ENCODE data around the gene LZTS2.

The LZTS2 gene

GRCh38 chr10:101035916-101036702 lies 36.5 kb downstream of the LZTS2 start:
- DNase-seq: no peak
- ChIA-PET CTCF (interaction anchor here (1.8 to 45.1 kb wide), 3 partner anchors 18 to 106 kb away, joined by 7 to 1574 read pairs (median 12); partner anchors contain the start of gene KAZALD1), POLR2A (no interaction called here)
- Histone ChIP-seq H3K27me3 (replicated peaks in 2 of 5; ENCODE audit: control insufficient read depth in 4 of 5, insufficient read depth in 5 of 5, low read length in 4 of 5) (no peaks in the 10 kb centered on the region), H3K9me3 (ENCODE audit: control extremely low read depth in 1 of 5, control insufficient read depth in 4 of 5, insufficient read depth in 2 of 5, low read depth in 1 of 5, low read length in 4 of 5) (no peaks in the 10 kb centered on the region), H3K36me3 (ENCODE audit: control insufficient read depth in 4 of 4, insufficient read depth in 4 of 4, low read length in 3 of 4) (peaks cover 8 to 56% (median 26%) of the 10 kb centered on the region in 4 experiments), H3K27ac (ENCODE audit: insufficient read depth in 1 of 2, low read depth in 1 of 2, low read length in 2 of 2, poor library complexity in 1 of 2, severe bottlenecking in 2 of 2) (no peak overlapping the region), H3K4me3 (ENCODE audit: control insufficient read depth in 1 of 7, extremely low read depth in 1 of 7, insufficient read depth in 4 of 7, low read depth in 2 of 7, low read length in 6 of 7) (no peak overlapping the region), H3K4me1 (ENCODE audit: control extremely low read depth in 1 of 4, control insufficient read depth in 4 of 4, insufficient read depth in 4 of 4, low read length in 3 of 4) (peaks cover 2 to 33% (median 23%) of the 10 kb centered on the region in 4 experiments)
- 98% methylated on average over 5 of the region's 10 CpGs for WGBS (ENCODE audit: insufficient coverage)

DNA sequence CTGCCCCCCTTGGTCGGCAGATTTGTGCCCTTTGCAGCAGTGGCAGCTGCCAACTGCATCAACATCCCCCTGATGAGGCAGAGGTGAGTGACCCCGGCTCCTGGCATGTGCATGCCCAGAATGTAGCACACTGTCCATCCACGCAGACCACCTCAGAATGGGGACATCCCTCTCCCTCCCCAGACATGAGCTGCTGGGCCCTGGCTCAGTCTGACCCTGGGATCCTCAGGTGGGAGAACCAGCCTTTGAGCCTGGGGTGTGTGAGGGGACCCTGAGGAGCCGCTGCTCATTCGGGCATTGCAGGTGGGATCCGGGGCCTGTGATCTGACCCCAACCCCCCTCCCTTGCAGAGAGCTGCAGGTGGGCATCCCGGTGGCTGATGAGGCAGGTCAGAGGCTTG lies 37.1 kb downstream of the LZTS2 start:
- 91% methylated on average over 7 of the region's 7 CpGs for WGBS (ENCODE audit: insufficient coverage)

DNA sequence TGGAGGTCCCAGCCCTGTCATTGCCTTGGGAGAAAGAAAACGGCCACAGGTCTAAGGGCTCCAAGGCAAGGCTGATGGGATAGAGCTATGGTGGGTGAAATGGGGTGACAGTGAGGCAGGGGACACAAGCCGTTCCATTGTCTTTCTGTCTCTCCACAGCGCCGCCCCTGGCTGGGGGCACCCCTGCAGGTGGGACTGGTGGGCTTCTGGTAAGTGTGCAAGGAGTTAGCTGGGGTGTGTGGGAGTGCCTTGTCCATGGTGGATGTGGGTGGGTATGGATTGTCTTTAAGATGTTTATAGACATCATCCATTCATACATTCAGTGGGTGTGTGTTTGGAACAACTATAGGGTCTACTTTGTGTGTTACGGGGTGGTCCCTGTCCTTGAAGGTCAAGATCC lies 38.9 kb downstream of the LZTS2 start:
- no peaks in the 10 kb centered on the region for H3K9me3 ChIP-seq (ENCODE audit: control extremely low read depth in 1 of 5, control insufficient read depth in 4 of 5, insufficient read depth in 2 of 5, low read depth in 1 of 5, low read length in 4 of 5)
- H3K27ac ChIP-seq (ENCODE audit: insufficient read depth in 1 of 2, low read depth in 1 of 2, low read length in 2 of 2, poor library complexity in 1 of 2, severe bottlenecking in 2 of 2): no peak overlapping the region
- POLR2A ChIA-PET: no interaction called here
- peaks cover 0 to 31% (median 16%) of the 10 kb centered on the region in 4 experiments for H3K4me1 ChIP-seq (ENCODE audit: control extremely low read depth in 1 of 4, control insufficient read depth in 4 of 4, insufficient read depth in 4 of 4, low read length in 3 of 4)
- CTCF ChIA-PET: interaction anchor here (1.1 to 67.5 kb wide), 5 partner anchors 5 to 103 kb away, joined by 3 to 1574 read pairs (median 71); partner anchors contain the start of genes KAZALD1, PDZD7 and SFXN3
- no peaks in the 10 kb centered on the region for H3K27me3 ChIP-seq (replicated peaks in 2 of 5; ENCODE audit: control insufficient read depth in 4 of 5, insufficient read depth in 5 of 5, low read length in 4 of 5)
- H3K4me3 ChIP-seq (ENCODE audit: control insufficient read depth in 1 of 7, extremely low read depth in 1 of 7, insufficient read depth in 4 of 7, low read depth in 2 of 7, low read length in 6 of 7): no peak overlapping the region
- no CpG with 5 or more reads among the region's 5 CpGs for WGBS (ENCODE audit: insufficient coverage)
- H3K36me3 ChIP-seq (ENCODE audit: control insufficient read depth in 4 of 4, insufficient read depth in 4 of 4, low read length in 3 of 4): peaks cover 8 to 56% (median 26%) of the 10 kb centered on the region in 4 experiments
- DNase-seq: no peak

More for the DNA sequence above, 37.1 kb downstream of the LZTS2 start:
- ChIA-PET CTCF (interaction anchor here (7.7 to 67.5 kb wide), 3 partner anchors 7 to 34 kb away, joined by 71 to 1574 read pairs (median 1574); partner anchors contain the start of genes KAZALD1, PDZD7 and SFXN3), POLR2A (no interaction called here)
- H3K27me3 ChIP-seq (replicated peaks in 2 of 5; ENCODE audit: control insufficient read depth in 4 of 5, insufficient read depth in 5 of 5, low read length in 4 of 5): no peaks in the 10 kb centered on the region
- H3K4me3 ChIP-seq (ENCODE audit: control insufficient read depth in 1 of 7, extremely low read depth in 1 of 7, insufficient read depth in 4 of 7, low read depth in 2 of 7, low read length in 6 of 7): no peak overlapping the region
- peaks cover 2 to 32% (median 18%) of the 10 kb centered on the region in 4 experiments for H3K4me1 ChIP-seq (ENCODE audit: control extremely low read depth in 1 of 4, control insufficient read depth in 4 of 4, insufficient read depth in 4 of 4, low read length in 3 of 4)
- no peaks in the 10 kb centered on the region for H3K9me3 ChIP-seq (ENCODE audit: control extremely low read depth in 1 of 5, control insufficient read depth in 4 of 5, insufficient read depth in 2 of 5, low read depth in 1 of 5, low read length in 4 of 5)
- no peak overlapping the region for H3K27ac ChIP-seq (ENCODE audit: insufficient read depth in 1 of 2, low read depth in 1 of 2, low read length in 2 of 2, poor library complexity in 1 of 2, severe bottlenecking in 2 of 2)
- DNase-seq: no peak
- H3K36me3 ChIP-seq (ENCODE audit: control insufficient read depth in 4 of 4, insufficient read depth in 4 of 4, low read length in 3 of 4): peaks cover 8 to 56% (median 26%) of the 10 kb centered on the region in 4 experiments

GRCh38 chr10:101040061-101040460 lies 40.5 kb downstream of the LZTS2 start:
- Histone ChIP-seq H3K9me3 (ENCODE audit: control extremely low read depth in 1 of 5, control insufficient read depth in 4 of 5, insufficient read depth in 2 of 5, low read depth in 1 of 5, low read length in 4 of 5) (no peaks in the 10 kb centered on the region), H3K36me3 (ENCODE audit: control insufficient read depth in 4 of 4, insufficient read depth in 4 of 4, low read length in 3 of 4) (peaks cover 8 to 51% (median 25%) of the 10 kb centered on the region in 4 experiments), H3K27ac (ENCODE audit: insufficient read depth in 1 of 2, low read depth in 1 of 2, low read length in 2 of 2, poor library complexity in 1 of 2, severe bottlenecking in 2 of 2) (no peak overlapping the region), H3K4me1 (ENCODE audit: control extremely low read depth in 1 of 4, control insufficient read depth in 4 of 4, insufficient read depth in 4 of 4, low read length in 3 of 4) (peaks cover 0 to 27% (median 18%) of the 10 kb centered on the region in 4 experiments), H3K27me3 (replicated peaks in 2 of 5; ENCODE audit: control insufficient read depth in 4 of 5, insufficient read depth in 5 of 5, low read length in 4 of 5) (peaks cover 0 to 2% (median under 1%) of the 10 kb centered on the region in 5 experiments), H3K4me3 (ENCODE audit: control insufficient read depth in 1 of 7, extremely low read depth in 1 of 7, insufficient read depth in 4 of 7, low read depth in 2 of 7, low read length in 6 of 7) (no peak overlapping the region)
- WGBS (ENCODE audit: insufficient coverage): 100% methylated on average over 2 of the region's 3 CpGs
- ChIA-PET POLR2A (interaction anchor here (0.6 kb wide), 1 partner anchor 171 kb away, joined by 3 read pairs; no protein-coding TSS in a partner anchor), CTCF (interaction anchor here (1.5 to 67.5 kb wide), 5 partner anchors 3 to 102 kb away, joined by 3 to 1574 read pairs (median 71); partner anchors contain the start of genes KAZALD1, PDZD7 and SFXN3)
- no peak for DNase-seq

DNA sequence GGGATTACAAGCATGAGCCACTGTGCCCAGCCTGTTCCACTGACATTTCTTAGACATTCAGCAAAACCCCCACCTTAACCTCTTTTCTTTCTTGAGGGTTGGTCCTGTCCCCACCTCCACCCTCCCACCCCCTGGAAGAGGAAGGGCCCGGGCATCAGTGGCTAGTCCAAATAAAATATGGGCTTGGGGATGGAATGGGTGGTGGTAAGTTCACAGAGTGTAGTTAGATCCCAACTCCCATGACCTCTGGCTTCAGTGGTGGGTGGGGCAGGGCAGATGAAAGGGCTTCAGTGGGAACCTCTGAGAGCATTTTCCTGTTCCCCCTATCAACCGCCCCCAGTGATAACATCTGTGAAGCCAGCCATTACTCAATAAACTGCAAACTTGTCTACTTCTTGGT lies 41.2 kb downstream of the LZTS2 start:
- ChIA-PET CTCF (interaction anchor here (0.9 to 67.5 kb wide), 5 partner anchors 2 to 100 kb away, joined by 3 to 1574 read pairs (median 71); partner anchors contain the start of genes KAZALD1, PDZD7 and SFXN3), POLR2A (interaction anchor here (0.6 to 1.0 kb wide), 5 partner anchors 9 to 66 kb away, joined by 3 to 5 read pairs (median 3); partner anchors contain the start of gene KAZALD1)
- peaks cover 0 to 27% (median 18%) of the 10 kb centered on the region in 4 experiments for H3K4me1 ChIP-seq (ENCODE audit: control extremely low read depth in 1 of 4, control insufficient read depth in 4 of 4, insufficient read depth in 4 of 4, low read length in 3 of 4)
- no peak overlapping the region for H3K27ac ChIP-seq (ENCODE audit: insufficient read depth in 1 of 2, low read depth in 1 of 2, low read length in 2 of 2, poor library complexity in 1 of 2, severe bottlenecking in 2 of 2)
- H3K9me3 ChIP-seq (ENCODE audit: control extremely low read depth in 1 of 5, control insufficient read depth in 4 of 5, insufficient read depth in 2 of 5, low read depth in 1 of 5, low read length in 4 of 5): no peaks in the 10 kb centered on the region
- peaks cover 0 to 4% (median 2%) of the 10 kb centered on the region in 5 experiments for H3K27me3 ChIP-seq (replicated peaks in 2 of 5; ENCODE audit: control insufficient read depth in 4 of 5, insufficient read depth in 5 of 5, low read length in 4 of 5)
- no peak overlapping the region for H3K4me3 ChIP-seq (ENCODE audit: control insufficient read depth in 1 of 7, extremely low read depth in 1 of 7, insufficient read depth in 4 of 7, low read depth in 2 of 7, low read length in 6 of 7)
- no peak for DNase-seq
- peaks cover 7 to 43% (median 21%) of the 10 kb centered on the region in 4 experiments for H3K36me3 ChIP-seq (ENCODE audit: control insufficient read depth in 4 of 4, insufficient read depth in 4 of 4, low read length in 3 of 4)
- WGBS (ENCODE audit: insufficient coverage): 0% methylated on average over 1 of the region's 2 CpGs

- peak; percentile 87 to 93 (median 92) for DNase-seq
- no peak overlapping the region for H3K27ac ChIP-seq (ENCODE audit: insufficient read depth in 1 of 2, low read depth in 1 of 2, low read length in 2 of 2, poor library complexity in 1 of 2, severe bottlenecking in 2 of 2)
- H3K36me3 ChIP-seq (ENCODE audit: control insufficient read depth in 4 of 4, insufficient read depth in 4 of 4, low read length in 3 of 4): peaks cover 6 to 38% (median 16%) of the 10 kb centered on the region in 4 experiments
- WGBS (ENCODE audit: insufficient coverage): 33% methylated on average over 3 of the region's 6 CpGs
- H3K4me3 ChIP-seq (ENCODE audit: control insufficient read depth in 1 of 7, extremely low read depth in 1 of 7, insufficient read depth in 4 of 7, low read depth in 2 of 7, low read length in 6 of 7): no peak overlapping the region
- peaks cover 2 to 6% (median 3%) of the 10 kb centered on the region in 5 experiments for H3K27me3 ChIP-seq (replicated peaks in 2 of 5; ENCODE audit: control insufficient read depth in 4 of 5, insufficient read depth in 5 of 5, low read length in 4 of 5)
- H3K4me1 ChIP-seq (ENCODE audit: control extremely low read depth in 1 of 4, control insufficient read depth in 4 of 4, insufficient read depth in 4 of 4, low read length in 3 of 4): peaks cover 0 to 27% (median 18%) of the 10 kb centered on the region in 4 experiments
- H3K9me3 ChIP-seq (ENCODE audit: control extremely low read depth in 1 of 5, control insufficient read depth in 4 of 5, insufficient read depth in 2 of 5, low read depth in 1 of 5, low read length in 4 of 5): no peaks in the 10 kb centered on the region
- CTCF ChIA-PET: interaction anchor here (0.6 to 67.5 kb wide), 6 partner anchors 2 to 100 kb away, joined by 3 to 1574 read pairs (median 46); partner anchors contain the start of genes KAZALD1, PDZD7 and SFXN3
- POLR2A ChIA-PET: interaction anchor here (0.6 to 1.0 kb wide), 5 partner anchors 9 to 66 kb away, joined by 3 to 5 read pairs (median 3); partner anchors contain the start of gene KAZALD1
Measured at GRCh38 chr10:101041252-101041761, 41.7 kb downstream of the LZTS2 start.
